WTC11 (cell line): ENCODE data around the gene RIPOR2. TPM values are rescaled to one million over a fixed set of nuclear protein-coding genes. Genes with fewer than 3 reads are reported as not detected.

Experiments used
- ATAC-seq: fragments of 200-7000 bp; cut with Tn5 transposase; 2 replicates; pipeline ENCODE4 v1.10.0; 2021; ENCODE audit warnings: mild to moderate bottlenecking, moderate library complexity
- CTCF ChIA-PET: fragments of 300-600 bp; sonication (Branson Sonifier 250); formaldehyde crosslinking; loops from one replicate; lab custom pipeline; 2021; ENCODE audit warnings: antibody characterized with exemption; lab: Charles Lee
- POLR2A ChIA-PET: fragments of 350-600 bp; sonication (Branson Sonifier 250); formaldehyde crosslinking; loops from one replicate; lab custom pipeline; 2021; ENCODE audit warnings: antibody characterized with exemption; lab: Charles Lee
- DNase-seq: peaks from one replicate; pipeline ENCODE4 v3.0.0; 2021; ENCODE audit warnings: low spot score
- H3K27ac Mint-ChIP-seq: 2 replicates; pipeline ENCODE4 v1.8.0; 2021; ENCODE audit warnings: mixed read lengths
- H3K27me3 Mint-ChIP-seq: 2 replicates; pipeline ENCODE4 v1.8.0; 2021; ENCODE audit warnings: low read depth, mild to moderate bottlenecking, moderate library complexity, mixed read lengths
- H3K36me3 Mint-ChIP-seq: 2 replicates; pipeline ENCODE4 v1.8.0; 2021; ENCODE audit warnings: mixed read lengths
- H3K4me1 Mint-ChIP-seq: 2 replicates; pipeline ENCODE4 v1.8.0; 2022; ENCODE audit warnings: mixed read lengths
- H3K4me3 Mint-ChIP-seq: 2 replicates; pipeline ENCODE4 v1.8.0; 2021; ENCODE audit warnings: mild to moderate bottlenecking, moderate library complexity, mixed read lengths
- H3K9me3 Mint-ChIP-seq: 2 replicates; pipeline ENCODE4 v1.8.0; 2021; ENCODE audit warnings: mixed read lengths
- ATF2 ChIP-seq: sonication (generic); formaldehyde crosslinking; IDR thresholded peaks from 2 replicates; pipeline ENCODE4 v1.8.1; 2022; ENCODE audit warnings: low read depth, missing genetic modification reagents, borderline replicate concordance
- ATF3 ChIP-seq: sonication (generic); formaldehyde crosslinking; conservative IDR thresholded peaks from 2 replicates; pipeline ENCODE4 v1.8.1; 2022; ENCODE audit warnings: mild to moderate bottlenecking, missing genetic modification reagents
- CDX4 ChIP-seq: fragments of 250-450 bp; sonication (Bioruptor Pico); IDR thresholded peaks from 2 replicates; pipeline ENCODE4 v1.9.0; 2021; ENCODE audit warnings: moderate library complexity, mild to moderate bottlenecking, inconsistent platforms, borderline replicate concordance
- CREB1 ChIP-seq: sonication (generic); formaldehyde crosslinking; IDR thresholded peaks from 2 replicates; pipeline ENCODE4 v1.8.0; 2023; ENCODE audit warnings: mild to moderate bottlenecking, missing genetic modification reagents
- EMX1 ChIP-seq: fragments of 250-450 bp; sonication (Bioruptor Pico); IDR thresholded peaks from 2 replicates; pipeline ENCODE4 v1.8.0; 2021; ENCODE audit warnings: mild to moderate bottlenecking
- FOXP1 ChIP-seq: sonication (generic); formaldehyde crosslinking; IDR thresholded peaks from 2 replicates; pipeline ENCODE4 v1.8.0; 2022; ENCODE audit warnings: missing genetic modification reagents, mild to moderate bottlenecking, moderate library complexity, borderline replicate concordance
- GTF2I ChIP-seq: fragments of 250-450 bp; sonication (Bioruptor Pico); conservative IDR thresholded peaks from 2 replicates; pipeline ENCODE4 v1.4.0; 2021; ENCODE audit warnings: mild to moderate bottlenecking
- IRF1 ChIP-seq: sonication (generic); formaldehyde crosslinking; IDR thresholded peaks from 2 replicates; pipeline ENCODE4 v1.8.0; 2023; ENCODE audit warnings: missing genetic modification reagents
- JAZF1 ChIP-seq: fragments of 250-450 bp; sonication (Bioruptor Pico); IDR thresholded peaks from 2 replicates; pipeline ENCODE4 v1.9.0; 2021; ENCODE audit warnings: moderate library complexity, mild to moderate bottlenecking, inconsistent platforms
- OVOL2 ChIP-seq: fragments of 250-450 bp; sonication (Bioruptor Pico); IDR thresholded peaks from 2 replicates; pipeline ENCODE4 v1.9.0; 2021; ENCODE audit warnings: mild to moderate bottlenecking, borderline replicate concordance
- PREB ChIP-seq: sonication (generic); formaldehyde crosslinking; IDR thresholded peaks from 2 replicates; pipeline ENCODE4 v1.8.1; 2022; ENCODE audit warnings: mild to moderate bottlenecking, missing genetic modification reagents, moderate library complexity, borderline replicate concordance
- TEAD4 ChIP-seq: sonication (generic); formaldehyde crosslinking; IDR thresholded peaks from 2 replicates; pipeline ENCODE4 v1.8.0; 2022; ENCODE audit warnings: mild to moderate bottlenecking, missing genetic modification reagents
- ZMAT4 ChIP-seq: fragments of 250-450 bp; sonication (Bioruptor Pico); IDR thresholded peaks from 2 replicates; pipeline ENCODE4 v1.9.0; 2021; ENCODE audit warnings: mild to moderate bottlenecking
- ZNF219 ChIP-seq: sonication (generic); formaldehyde crosslinking; IDR thresholded peaks from 2 replicates; pipeline ENCODE4 v1.8.0; 2023; ENCODE audit warnings: missing genetic modification reagents, mild to moderate bottlenecking, borderline replicate concordance
- ZNF396 ChIP-seq: fragments of 250-450 bp; sonication (Bioruptor Pico); IDR thresholded peaks from 2 replicates; pipeline ENCODE4 v1.8.0; 2021; ENCODE audit warnings: mild to moderate bottlenecking, moderate library complexity, borderline replicate concordance
- ZNF671 ChIP-seq: fragments of 250-450 bp; sonication (Bioruptor Pico); IDR thresholded peaks from 2 replicates; pipeline ENCODE4 v1.8.0; 2021; ENCODE audit warnings: mild to moderate bottlenecking
- total RNA-seq: library from RNA; stranded (reverse); gene quantifications from 3 replicates; pipeline ENCODE4 v1.2.3, GENCODE V29; 2021
- TF ChIP-seq, protein P1 (sequence below): sonication (generic); formaldehyde crosslinking; IDR thresholded peaks from 2 replicates; pipeline ENCODE4 v1.8.1; 2023; ENCODE audit warnings: mild to moderate bottlenecking, missing genetic modification reagents, moderate library complexity
- TF ChIP-seq, protein P2 (sequence below): fragments of 250-450 bp; sonication (Bioruptor Pico); IDR thresholded peaks from 2 replicates; pipeline ENCODE4 v1.9.0; 2021; ENCODE audit warnings: mild to moderate bottlenecking, borderline replicate concordance
- TF ChIP-seq, protein P3 (sequence below): sonication (generic); formaldehyde crosslinking; IDR thresholded peaks from 2 replicates; pipeline ENCODE4 v1.8.0; 2022; ENCODE audit warnings: mild to moderate bottlenecking, missing genetic modification reagents

Gene RIPOR2
- total RNA-seq, 1 experiment from 2014 or later, result 13.5 TPM

DNA sequence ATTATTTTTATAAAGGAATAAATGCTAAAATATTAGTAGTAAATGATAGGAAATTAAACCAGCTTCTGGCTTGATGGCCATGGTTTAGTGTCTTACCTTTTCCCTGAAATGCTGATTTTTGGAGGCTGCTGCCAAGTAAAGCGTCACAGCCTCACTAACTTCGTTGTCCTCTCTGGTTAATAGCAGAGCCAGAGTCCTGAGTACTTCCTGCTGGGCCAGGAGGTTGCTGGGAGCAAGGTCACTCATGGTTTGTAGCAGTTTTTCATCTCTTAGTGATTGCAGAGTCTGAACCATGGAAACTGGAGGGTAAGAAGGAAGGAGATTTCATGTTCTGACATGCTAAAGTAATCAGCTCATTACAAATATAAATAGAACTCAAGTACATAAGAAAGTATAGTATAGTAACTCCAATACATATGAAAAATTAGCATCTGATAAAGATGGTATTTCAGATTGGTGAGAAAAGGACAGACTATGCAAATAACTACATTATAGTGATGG, 110.6 kb downstream of the RIPOR2 start (continued):
- no peak for TF ChIP-seq ATF2 (CRISPR knock-in tag)
- TF ChIP-seq FOXP1 (CRISPR knock-in tag), result no peak

DNA sequence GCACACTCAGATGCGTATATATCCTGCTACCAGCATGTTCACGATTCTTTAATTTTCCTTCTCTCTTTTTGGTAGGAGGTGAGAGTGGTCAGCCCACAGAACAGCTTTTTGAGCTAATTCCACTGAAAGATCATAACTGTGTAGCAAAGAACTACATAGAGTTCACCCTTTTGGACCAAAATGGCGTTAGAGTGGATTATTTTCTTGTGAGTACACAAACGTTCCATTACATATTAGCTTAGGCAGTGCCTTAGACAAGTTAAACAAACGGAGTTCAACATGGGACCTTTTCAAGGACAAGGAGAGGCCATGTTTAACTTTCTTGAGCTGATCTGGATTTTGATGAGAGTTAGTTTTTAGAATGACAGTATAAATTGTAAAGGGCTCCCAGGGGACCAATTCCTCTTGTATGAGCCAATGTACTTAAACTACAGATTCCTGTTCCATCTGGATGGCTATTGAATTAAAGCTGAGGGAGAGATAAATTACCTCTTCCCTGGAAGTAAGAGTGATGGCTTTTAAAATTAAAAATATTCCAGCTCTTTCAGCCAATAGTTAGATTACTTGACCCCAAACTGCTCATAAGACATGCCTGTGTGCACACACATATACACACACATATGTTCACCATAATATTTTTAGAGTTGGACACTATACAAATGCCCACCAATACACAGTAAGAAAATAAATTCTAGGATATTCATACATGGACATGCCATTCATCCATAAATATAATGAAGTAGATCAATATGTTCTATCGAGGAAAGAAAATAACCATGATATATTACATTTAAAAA, 111.4 kb downstream of the RIPOR2 start:
- no peak overlapping the region for H3K27ac Mint-ChIP-seq
- POLR2A ChIA-PET, result no interaction called here
- CTCF ChIA-PET, result interaction anchor here (0.6 kb wide), 1 partner anchor 193 kb away, joined by 3 read pairs; no protein-coding TSS in a partner anchor

More for the DNA sequence above, 111.4 kb downstream of the RIPOR2 start:
- ATAC-seq (no peak), DNase-seq (no peak)
- H3K27me3 Mint-ChIP-seq, result no peaks in the 10 kb centered on the region
- no peak for TF ChIP-seq PREB (CRISPR knock-in tag)
- no peak for TF ChIP-seq ZNF396
- TF ChIP-seq ZNF671 (CRISPR knock-in tag), result no peak
- no peak for TF ChIP-seq CDX4 (CRISPR knock-in tag)
- TF ChIP-seq CREB1 (CRISPR knock-in tag), result no peak
- TF ChIP-seq, protein P1, sequence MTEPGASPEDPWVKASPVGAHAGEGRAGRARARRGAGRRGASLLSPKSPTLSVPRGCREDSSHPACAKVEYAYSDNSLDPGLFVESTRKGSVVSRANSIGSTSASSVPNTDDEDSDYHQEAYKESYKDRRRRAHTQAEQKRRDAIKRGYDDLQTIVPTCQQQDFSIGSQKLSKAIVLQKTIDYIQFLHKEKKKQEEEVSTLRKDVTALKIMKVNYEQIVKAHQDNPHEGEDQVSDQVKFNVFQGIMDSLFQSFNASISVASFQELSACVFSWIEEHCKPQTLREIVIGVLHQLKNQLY (CRISPR knock-in tag), result no peak
- no peak for TF ChIP-seq IRF1
- TF ChIP-seq, protein P2, sequence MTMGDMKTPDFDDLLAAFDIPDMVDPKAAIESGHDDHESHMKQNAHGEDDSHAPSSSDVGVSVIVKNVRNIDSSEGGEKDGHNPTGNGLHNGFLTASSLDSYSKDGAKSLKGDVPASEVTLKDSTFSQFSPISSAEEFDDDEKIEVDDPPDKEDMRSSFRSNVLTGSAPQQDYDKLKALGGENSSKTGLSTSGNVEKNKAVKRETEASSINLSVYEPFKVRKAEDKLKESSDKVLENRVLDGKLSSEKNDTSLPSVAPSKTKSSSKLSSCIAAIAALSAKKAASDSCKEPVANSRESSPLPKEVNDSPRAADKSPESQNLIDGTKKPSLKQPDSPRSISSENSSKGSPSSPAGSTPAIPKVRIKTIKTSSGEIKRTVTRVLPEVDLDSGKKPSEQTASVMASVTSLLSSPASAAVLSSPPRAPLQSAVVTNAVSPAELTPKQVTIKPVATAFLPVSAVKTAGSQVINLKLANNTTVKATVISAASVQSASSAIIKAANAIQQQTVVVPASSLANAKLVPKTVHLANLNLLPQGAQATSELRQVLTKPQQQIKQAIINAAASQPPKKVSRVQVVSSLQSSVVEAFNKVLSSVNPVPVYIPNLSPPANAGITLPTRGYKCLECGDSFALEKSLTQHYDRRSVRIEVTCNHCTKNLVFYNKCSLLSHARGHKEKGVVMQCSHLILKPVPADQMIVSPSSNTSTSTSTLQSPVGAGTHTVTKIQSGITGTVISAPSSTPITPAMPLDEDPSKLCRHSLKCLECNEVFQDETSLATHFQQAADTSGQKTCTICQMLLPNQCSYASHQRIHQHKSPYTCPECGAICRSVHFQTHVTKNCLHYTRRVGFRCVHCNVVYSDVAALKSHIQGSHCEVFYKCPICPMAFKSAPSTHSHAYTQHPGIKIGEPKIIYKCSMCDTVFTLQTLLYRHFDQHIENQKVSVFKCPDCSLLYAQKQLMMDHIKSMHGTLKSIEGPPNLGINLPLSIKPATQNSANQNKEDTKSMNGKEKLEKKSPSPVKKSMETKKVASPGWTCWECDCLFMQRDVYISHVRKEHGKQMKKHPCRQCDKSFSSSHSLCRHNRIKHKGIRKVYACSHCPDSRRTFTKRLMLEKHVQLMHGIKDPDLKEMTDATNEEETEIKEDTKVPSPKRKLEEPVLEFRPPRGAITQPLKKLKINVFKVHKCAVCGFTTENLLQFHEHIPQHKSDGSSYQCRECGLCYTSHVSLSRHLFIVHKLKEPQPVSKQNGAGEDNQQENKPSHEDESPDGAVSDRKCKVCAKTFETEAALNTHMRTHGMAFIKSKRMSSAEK, result no peak
- TF ChIP-seq ZNF219 (CRISPR knock-in tag), result no peak
- no peak for TF ChIP-seq ATF3
- no peak for TF ChIP-seq GTF2I (CRISPR knock-in tag)
- no peak for TF ChIP-seq TEAD4 (CRISPR knock-in tag)
- no peak for TF ChIP-seq ZMAT4 (CRISPR knock-in tag)
- no peak for TF ChIP-seq JAZF1 (CRISPR knock-in tag)
- TF ChIP-seq EMX1 (CRISPR knock-in tag), result no peak
- TF ChIP-seq, protein P3, sequence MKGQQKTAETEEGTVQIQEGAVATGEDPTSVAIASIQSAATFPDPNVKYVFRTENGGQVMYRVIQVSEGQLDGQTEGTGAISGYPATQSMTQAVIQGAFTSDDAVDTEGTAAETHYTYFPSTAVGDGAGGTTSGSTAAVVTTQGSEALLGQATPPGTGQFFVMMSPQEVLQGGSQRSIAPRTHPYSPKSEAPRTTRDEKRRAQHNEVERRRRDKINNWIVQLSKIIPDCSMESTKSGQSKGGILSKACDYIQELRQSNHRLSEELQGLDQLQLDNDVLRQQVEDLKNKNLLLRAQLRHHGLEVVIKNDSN (CRISPR knock-in tag), result no peak
- no peak for TF ChIP-seq OVOL2
- no peaks in the 10 kb centered on the region for H3K9me3 Mint-ChIP-seq
- no peaks in the 10 kb centered on the region for H3K36me3 Mint-ChIP-seq
- no peak overlapping the region for H3K4me3 Mint-ChIP-seq
- peaks cover 10% of the 10 kb centered on the region for H3K4me1 Mint-ChIP-seq
